ENCODE data around the gene RNU1-3.

Gene RNU1-3

DNA sequence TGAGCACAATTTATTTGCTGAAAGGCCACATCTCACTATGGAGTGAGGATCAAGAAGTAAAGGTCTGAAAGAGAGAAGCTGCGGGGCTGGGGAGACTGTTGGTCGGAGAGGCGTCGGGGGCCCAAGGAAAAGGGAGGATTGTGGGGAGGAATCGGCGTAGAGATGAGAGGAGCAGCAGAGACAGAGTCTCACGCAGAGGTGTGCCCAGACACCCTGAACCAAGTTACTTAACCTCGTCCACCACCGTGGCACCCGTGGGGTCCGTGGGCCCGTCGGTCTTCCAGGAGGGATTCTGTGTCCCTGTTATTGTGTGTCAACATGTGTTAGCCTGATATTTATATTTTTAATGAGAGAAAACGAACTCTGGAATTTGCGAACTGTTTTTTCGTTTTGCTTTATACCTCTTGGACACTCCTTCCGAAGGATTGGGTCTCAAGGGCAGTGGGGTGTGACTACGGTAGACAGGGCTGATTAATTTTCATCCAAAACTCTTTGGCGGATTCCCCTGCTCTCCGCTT is 49.6 kb downstream of the RNU1-3 start:
- DNase-seq = no peak

Data from NCI-H446 treated with DMSO at 0.1 percent for 48 hours (cell line).